ENCODE measurements around the gene PREB. TPM values are rescaled to one million over a fixed set of nuclear protein-coding genes. Genes with fewer than 3 reads are reported as not detected.

PREB gene
- total and polyA plus RNA-seq, 2 of the 13 experiments (the other 11 are each of a cell fraction or from before 2014, with no cell fraction given): 112 to 192 TPM

- TF ChIP-seq ZNF703 (CRISPR knock-in tag; IDR thresholded peaks at IDR 0.05; ENCODE audit: borderline replicate concordance) (no peak), ZBTB26 (CRISPR knock-in tag; IDR thresholded peaks at IDR 0.05; ENCODE audit: borderline replicate concordance) (no peak), ZNF326 (CRISPR knock-in tag; IDR thresholded peaks at IDR 0.05; ENCODE audit: borderline replicate concordance) (no peak), POLR2AphosphoS2 (IDR thresholded peaks at IDR 0.05; ENCODE audit: low read depth, low read length) (peak; percentile 49; the same call in 1 of the 2 replicates), GPN1 (CRISPR knock-in tag; IDR thresholded peaks at IDR 0.05; ENCODE audit: borderline replicate concordance) (no peak), ZNF260 (CRISPR knock-in tag; IDR thresholded peaks at IDR 0.05; ENCODE audit: borderline replicate concordance, low read depth) (no peak), MTERF4 (CRISPR knock-in tag; IDR thresholded peaks at IDR 0.05) (peak; percentile 52; the same call in 1 of the 2 replicates), MEF2D (CRISPR knock-in tag; IDR thresholded peaks at IDR 0.05) (no peak), ZFP36L2 (CRISPR knock-in tag; IDR thresholded peaks at IDR 0.05) (no peak), IRX3 (CRISPR knock-in tag; IDR thresholded peaks at IDR 0.05; ENCODE audit: borderline replicate concordance, low read depth) (no peak), DPF2 (CRISPR knock-in tag; IDR thresholded peaks at IDR 0.05; ENCODE audit: borderline replicate concordance, low read depth) (0 out of 2 replicates have a peak, but pooled peaks have one; percentile 34), STAG1 (CRISPR knock-in tag; IDR thresholded peaks at IDR 0.05) (peak; percentile 36; the same call in 1 of the 2 replicates), SRF (IDR thresholded peaks at IDR 0.05; ENCODE audit: low read depth, low read length) (no peak), ZNF17 (CRISPR knock-in tag; IDR thresholded peaks at IDR 0.05) (no peak), ZNF280B (CRISPR knock-in tag; IDR thresholded peaks at IDR 0.05; ENCODE audit: borderline replicate concordance) (no peak), FOXO1 (CRISPR knock-in tag; IDR thresholded peaks at IDR 0.05) (no peak), PHF5A (CRISPR knock-in tag; IDR thresholded peaks at IDR 0.05; ENCODE audit: low read depth, unreplicated experiment) (no peak), TBL1XR1 (IDR thresholded peaks at IDR 0.05; ENCODE audit: borderline replicate concordance, low read length, partially characterized antibody) (no peak), ZNF276 (CRISPR knock-in tag; IDR thresholded peaks at IDR 0.05; ENCODE audit: low read depth) (no peak), MAFG (CRISPR knock-in tag; IDR thresholded peaks at IDR 0.05) (no peak), ZNF816 (CRISPR knock-in tag; IDR thresholded peaks at IDR 0.05; ENCODE audit: borderline replicate concordance) (peak; percentile 55; the same call in 1 of the 2 replicates), SMYD3 (CRISPR knock-in tag; IDR thresholded peaks at IDR 0.05) (no peak), FOXK1 (CRISPR knock-in tag; IDR thresholded peaks at IDR 0.05; ENCODE audit: borderline replicate concordance, low read depth) (no peak), ZNF577 (CRISPR knock-in tag; IDR thresholded peaks at IDR 0.05; ENCODE audit: borderline replicate concordance, low read depth) (no peak)
Measured at GRCh38 chr2:27123302-27124150, 10.9 kb downstream of the PREB start, which contains the start of gene ABHD1 (continued).

Data from HepG2 (cell line).